Smooth muscle cell of the umbilical artery (primary cell): ENCODE data around the gene NIPAL1. TPM values are rescaled to one million over a fixed set of nuclear protein-coding genes. Genes with fewer than 3 reads are reported as not detected.

Experiments
- total RNA-seq: library from RNA; depleted of rRNA; stranded (reverse); fragments of >200 nt; gene quantifications from 2 replicates; pipeline ENCODE4 v1.2.3, GENCODE V29; 2014

Gene NIPAL1
- total RNA-seq, result 0.59 and 2.7 TPM in 2 replicates

DNA sequence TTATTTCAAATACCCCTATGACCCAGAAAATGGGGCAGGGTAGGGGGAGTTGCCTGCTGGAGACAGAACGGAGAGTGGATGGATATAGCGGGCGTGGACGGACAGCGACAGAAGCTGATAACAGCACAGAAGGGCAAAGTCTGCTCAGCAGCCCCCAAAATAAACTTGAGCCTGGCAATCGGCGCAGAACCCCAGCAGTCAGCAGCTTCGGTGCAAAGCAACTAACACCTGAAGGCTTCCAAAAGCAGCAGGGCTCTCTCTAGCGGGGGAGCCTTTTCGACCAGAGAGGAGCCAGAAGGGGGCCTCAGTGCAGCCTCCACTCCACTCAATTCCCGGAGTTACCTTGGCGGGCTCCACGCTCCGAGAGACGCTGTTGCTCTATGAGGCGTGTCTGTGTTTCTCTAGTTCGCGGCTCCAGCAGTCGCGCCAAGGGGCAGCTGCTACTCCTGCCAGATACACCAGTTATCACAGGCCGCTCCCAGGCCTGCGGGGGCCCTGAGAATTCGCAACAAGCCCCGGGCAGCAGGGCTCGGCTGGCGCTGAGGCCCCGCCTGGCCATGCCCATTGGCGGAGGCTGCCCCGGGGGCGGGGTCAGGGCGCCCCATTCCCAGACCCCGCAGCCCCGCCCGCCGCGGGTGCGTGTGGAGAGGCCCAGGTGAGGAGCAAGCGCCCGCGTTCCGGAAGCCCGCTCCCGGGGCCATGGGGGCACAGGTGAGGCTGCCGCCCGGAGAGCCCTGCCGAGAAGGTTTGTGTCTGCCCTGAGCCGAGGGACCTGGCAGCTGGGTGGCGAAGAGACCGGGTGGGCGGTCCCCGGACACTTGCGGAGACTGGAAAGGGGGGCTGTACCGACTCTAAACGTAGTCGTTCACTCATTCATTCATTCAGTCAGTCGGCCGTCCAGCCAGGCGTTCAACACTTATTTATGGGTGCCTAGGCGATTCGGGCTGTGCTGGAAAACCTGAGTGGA is at the start of gene NIPAL1, which contains the start of gene CNGA1:
TSS of gene NIPAL1 (plus strand) at position 632 of the 967 bp plus-strand sequence. CDS start at position 700, 68 bp downstream.
TSS of gene CNGA1 (minus strand) at position 541 of the 967 bp plus-strand sequence. CDS start 63,992 bp downstream, outside the sequence.

Other genes with a start within 250 kb of the NIPAL1 start
- 0.23 TPM in 1 of 2 replicates, not detected in the other for gene CORIN, start 178.7 kb upstream of the NIPAL1 start, total RNA-seq
- gene NFXL1, start 102.2 kb upstream of the NIPAL1 start, total RNA-seq, result 7.7 and 14.0 TPM in 2 replicates
- 0.30 and 0.42 TPM in 2 replicates for gene CNGA1, start 91 bp upstream of the NIPAL1 start, total RNA-seq
- gene TXK, start 117.5 kb downstream of the NIPAL1 start, total RNA-seq, result 0.59 and 0.60 TPM in 2 replicates